NCI-H1417 treated with DMSO at 0.1 percent for 48 hours (cell line): Measurements from ENCODE around the gene PACC1.
"Not testable (repeated sequence)": the region's sequence is repeated elsewhere in the genome, so short reads cannot be mapped to it uniquely, and the experiment has no call there.

Source experiments
- DNase-seq: peaks from one replicate; lab custom pipeline; 2025; lab: John Stamatoyannopoulos, UW

The PACC1 gene

DNA sequence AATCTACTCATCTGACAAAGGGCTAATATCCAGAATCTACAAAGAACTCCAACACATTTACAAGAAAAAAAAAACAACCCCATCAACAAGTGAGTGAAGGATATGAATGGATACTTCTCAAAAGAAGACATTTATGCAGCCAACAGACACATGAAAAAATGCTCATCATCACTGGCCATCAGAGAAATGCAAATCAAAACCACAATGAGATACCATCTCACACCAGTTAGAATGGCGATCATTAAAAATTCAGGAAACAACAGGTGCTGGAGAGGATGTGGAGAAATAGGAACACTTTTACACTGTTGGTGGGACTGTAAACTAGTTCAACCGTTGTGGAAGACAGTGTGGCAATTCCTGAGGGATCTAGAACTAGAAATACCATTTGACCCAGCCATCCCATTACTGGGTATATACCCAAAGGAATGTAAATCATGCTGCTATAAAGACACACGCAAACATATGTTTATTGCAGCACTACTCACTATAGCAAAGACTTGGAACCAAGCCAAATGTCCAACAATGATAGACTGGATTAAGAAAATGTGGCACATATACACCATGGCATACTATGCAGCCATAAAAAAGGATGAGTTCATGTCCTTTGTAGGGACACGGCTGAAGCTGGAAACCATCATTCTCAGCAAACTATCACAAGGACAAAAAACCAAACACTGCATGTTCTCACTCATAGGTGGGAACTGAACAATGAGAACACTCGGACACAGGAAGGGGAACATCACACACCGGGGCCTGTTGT is 18.8 kb downstream of the PACC1 start:
- DNase-seq: not testable (repeated sequence)

DNA sequence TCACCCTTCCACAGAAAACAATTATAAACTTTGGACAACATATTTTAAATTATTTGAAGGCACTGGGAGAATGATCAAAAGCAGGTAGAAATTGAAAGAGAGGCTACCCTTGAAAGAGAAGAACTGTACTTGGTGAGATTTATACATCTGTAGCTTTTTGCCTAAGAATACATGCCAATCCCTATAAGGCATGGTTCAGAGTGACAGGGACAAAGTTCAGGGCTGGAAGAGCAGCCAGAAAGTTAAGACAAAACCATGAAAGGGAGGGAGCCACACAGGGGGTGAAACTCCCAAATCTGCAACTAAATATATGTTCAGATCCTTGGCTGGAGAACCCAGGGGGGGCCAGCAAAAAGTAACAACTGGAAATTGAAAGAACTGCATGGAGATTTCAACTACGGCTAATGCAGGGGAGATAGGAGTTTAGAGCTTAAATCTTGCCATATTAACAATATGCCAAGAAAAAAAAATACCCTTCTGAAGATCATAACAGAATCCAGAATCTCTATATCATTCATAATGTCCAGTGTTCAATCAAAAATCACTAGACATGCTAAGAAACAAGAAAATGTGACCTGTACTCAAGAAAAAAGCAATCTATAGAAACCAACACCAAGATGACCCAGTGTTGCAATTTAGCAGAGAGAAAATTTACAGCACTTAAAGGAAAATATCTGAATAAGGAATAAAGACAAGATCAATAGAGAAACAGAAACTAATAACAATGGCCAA is 25.5 kb downstream of the PACC1 start:
- DNase-seq: no peak

DNA sequence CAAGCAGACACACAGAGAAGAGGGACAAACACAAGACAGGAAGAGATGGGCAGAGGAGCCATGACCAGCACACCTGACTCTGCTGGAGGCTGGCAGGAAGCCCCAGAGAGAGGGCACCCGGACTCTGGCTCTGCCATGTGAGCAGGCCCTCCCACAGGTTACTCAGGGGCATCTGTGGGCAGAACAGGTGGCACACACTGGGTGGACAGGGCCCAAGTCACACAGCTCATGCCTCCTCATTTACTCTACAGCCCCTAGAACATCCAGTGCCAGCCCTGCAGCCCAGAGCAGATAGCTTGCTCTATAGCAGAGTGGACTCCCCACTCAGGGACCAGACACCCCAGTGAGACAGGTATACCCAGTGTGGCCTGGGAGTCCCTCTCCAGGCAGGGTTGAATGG is 28.7 kb downstream of the PACC1 start:
- no peak for DNase-seq

DNA sequence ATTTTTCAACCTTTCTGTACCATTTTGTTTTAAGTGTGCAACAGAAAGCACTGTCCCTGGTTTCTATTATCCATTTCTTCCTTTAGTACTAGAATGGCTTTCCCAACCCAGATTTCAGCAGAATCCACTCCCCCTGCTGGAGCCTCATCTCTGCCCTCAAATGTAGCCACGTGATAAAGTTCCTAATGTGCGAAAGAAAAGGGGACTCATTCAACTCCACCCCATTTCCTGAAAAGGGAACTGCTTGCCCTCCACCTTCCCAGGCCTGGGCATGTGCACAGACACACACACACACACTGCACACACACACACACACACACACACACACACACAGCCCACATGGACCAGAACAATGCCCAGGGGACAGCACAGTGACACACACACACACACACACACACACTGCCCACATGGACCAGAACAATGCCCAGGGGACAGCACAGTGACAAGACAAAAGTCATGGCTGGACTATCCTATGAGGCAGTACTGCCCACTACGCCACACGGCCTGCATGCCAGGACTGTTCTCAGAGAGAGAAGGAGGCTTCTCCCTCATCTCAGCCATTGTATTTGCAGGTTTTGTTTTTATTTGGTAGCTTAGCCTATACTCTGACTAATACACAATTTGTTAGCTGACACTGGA is 33.2 kb downstream of the PACC1 start:
- no peak for DNase-seq

DNA sequence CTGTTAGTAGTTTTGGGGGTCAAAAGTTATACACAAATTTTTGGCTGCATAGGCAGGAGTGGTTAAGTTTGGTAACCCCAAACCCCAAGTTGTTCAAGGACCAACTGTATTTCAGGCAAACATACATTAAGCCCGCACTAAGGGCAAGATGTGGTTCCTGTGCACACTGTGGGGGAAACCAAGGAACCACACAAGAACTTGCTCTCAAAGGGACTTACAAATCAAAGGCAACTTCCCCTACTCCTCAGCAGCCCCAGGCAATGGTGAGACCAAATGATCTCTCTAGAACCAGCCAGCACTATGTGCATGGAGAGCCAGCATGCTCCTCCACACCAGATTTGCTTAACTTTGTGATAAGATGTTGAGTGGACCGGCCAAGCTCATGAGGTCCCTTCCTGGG is 35.3 kb downstream of the PACC1 start:
- no peak for DNase-seq

DNA sequence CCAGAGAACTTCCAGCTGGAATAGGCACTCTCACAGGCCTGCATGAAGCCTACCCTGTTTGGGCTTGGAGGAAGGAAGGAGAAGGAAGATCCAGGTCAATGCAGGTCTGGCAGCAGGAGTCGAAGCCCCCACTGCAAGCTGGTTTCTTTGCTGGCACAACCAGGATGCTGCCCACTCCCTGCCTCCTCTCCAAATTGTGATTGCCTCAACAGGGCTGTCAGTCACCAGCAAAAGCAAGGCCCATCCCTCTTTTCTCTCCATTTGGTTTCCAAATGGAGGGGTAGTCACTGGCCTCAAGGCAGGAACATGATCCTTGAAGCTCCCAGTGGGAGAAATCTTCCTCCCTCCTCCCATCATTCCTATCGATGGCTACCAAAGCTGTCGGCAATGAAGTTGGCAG is 37.0 kb downstream of the PACC1 start:
- DNase-seq: no peak

DNA sequence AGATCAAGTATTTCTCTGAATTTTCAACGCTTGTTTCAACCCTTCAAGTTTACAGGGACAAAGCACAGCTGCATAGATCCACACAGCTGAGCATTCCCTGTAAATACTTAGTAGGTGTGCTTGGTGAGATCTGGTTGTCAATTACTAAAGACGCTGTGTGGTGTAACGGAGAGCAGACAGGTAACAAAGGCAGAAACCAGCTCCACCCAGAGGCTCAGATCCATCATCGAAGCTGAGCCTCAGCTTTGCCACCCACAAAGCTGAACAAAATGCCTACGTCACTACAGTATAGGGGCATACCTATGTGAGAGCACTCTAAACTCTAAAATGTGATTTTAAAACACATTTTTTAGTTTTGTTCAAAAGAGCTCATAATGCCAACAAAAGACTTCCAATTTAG is 38.7 kb downstream of the PACC1 start:
- DNase-seq: no peak

DNA sequence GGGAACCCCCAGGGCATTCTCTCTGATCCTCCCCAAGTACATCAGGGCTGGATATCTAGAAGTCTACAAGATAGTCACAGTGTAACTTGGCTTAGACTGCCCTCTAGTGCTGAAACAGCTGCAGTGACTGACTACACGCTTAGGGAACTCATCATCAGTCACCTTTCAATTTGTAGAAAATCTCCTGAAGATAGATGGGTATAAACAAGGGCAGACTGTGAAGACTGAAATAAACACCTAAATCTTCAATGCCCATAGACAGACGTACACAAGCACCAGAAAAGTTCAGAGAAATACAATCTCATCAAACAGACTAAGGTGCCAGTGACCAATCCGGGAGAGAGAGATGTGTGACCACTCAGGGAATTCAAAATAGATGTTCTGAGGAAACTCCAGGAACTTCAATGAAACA is 46.6 kb downstream of the PACC1 start:
- DNase-seq: no peak

DNA sequence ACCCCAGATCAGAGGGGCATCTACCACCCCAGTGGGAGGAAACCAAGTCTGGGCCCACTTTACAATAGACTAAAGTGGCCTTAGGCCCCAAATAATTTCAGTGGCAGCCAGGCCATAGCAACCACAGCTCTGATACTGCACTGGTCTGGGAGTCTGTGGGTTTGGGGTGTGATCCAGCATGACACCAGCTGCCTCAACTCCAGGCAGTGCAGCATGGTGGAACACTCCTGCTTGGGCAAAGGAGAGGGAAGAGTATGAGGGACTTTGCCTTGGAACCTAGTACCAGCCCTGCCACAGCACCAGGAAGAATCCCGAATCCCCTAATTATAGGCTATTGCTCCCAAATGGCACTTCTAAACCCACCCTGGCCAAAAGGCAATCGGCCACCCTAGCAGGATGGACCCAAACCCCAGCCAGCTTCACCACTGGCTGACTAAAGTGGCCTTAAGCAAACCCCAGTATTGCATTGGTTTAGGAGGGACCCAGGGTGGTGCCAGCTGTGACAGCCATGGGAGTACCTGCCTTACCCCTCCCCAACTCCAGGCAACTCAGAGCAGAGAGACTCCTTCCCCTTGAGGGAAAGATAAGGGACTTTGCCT is 47.1 kb downstream of the PACC1 start:
- DNase-seq: no peak

DNA sequence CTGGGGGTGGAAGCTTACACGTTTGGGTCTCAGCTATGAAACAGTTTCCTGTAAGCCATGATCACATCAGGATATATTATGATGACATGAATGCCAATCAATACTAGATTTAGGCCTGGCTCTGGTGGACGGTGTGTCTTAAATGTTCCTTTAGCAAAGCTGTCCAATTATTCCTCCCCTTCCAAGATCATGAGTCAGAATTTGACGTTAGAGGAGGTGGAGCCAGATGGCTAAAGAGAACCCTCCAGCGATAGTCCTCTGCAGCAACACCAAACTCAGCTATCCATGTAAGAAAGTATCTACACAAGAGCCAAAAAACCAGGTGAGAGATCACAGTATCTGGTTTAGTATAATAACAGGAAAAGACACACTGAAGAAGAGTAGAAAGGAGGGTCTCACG is 47.8 kb downstream of the PACC1 start:
- DNase-seq: no peak

DNA sequence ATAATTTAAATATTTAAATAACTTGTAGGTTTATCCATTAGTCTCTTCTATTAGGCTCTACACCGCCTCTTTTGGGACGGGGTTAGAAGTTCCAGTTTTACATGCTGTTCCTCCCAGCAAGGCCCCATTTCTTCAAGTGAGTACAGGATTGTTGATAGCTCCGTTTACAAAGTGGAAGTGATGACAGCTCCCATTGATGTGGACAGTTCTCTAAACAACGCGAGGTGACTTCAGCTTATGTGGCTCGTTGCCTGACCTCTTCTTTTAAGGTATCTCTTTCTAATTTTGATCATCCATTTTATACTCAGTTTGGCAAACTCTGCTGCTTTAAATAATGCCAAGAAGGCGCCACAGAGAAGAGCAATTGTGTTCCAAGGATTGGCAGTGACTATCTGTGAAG is 49.7 kb downstream of the PACC1 start:
- DNase-seq: no peak

DNA sequence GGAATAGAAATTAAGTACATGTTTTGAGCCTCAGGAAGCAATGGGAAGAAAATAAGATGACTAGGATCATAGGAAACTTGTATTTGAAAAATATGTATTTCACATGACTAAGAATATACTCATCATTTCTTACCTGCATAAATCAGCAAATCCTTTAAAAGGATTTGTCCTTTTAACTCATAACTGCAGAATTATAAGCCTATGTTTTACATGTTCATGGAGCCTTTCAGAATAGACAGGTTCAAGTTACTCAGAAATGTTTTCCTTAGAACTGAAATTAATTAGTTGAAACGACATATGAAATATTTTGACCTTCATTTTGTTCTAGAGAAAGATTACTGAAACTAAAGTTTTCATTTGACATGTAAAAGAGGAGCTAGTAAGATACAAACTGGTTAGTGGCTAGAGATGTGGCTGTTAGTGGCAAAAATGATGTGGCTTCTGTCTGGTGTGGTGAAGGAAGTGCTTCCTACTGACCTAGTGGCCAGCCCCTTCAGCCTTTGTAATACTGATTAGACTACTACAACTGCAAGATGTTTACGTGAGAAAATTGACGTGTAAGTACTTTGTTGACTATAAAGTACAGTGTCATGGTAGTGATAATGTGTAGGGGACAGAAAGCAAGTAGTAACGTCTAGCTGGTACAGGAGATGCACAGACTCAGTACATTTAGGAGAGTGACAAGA is 54.7 kb downstream of the PACC1 start:
- no peak for DNase-seq

DNA sequence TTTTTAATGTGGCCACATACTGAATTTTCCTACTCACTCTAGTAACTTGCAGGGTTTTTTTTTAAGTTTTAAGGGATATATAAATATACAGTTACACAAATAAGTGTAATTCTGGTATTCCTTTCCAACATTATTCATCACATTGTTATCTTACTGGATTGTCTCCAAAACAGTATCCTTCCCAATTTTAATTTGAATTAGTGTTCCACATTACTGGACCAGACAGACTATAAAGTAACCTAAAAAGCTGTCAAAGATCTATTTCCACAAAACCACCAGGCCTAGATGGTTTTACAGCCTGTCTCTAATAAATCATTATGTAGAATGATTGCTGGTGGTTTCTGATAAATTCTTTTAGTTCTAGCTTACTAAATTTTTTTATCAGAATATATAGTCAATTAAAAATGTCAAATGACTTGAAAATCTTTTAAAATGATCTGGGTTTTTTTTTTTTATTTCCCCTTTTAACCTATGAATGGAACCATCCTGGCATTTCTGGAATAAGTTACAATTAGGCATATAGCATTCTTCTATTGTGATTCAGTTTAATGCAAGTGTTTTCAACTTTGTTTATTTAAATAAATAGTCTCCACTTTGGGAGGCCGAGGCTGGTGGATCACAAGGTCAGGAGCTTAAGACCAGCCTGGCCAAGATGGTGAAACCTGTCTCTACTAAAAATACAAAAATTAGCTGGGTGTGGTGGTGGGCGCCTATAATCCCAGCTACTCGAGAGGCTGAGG is 59.3 kb downstream of the PACC1 start:
- no peak for DNase-seq

DNA sequence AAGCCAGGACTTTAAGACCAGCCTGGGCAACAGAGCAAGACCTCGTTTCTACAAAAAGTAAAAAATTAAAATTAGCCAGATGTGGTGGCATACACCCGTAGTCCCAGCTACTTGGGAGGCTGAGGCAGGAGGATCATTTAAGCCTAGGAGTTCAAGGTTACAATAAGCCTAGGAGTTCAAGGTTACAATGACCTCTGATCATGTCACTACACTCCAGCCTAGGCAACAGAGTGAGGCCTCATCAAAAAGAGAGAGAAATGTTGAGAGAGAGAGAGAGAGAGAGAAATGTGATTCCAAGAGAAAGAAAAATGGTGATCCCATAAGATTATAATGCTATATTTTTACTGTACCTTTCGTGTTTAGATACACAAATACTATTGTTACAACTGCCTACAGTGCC is 60.2 kb downstream of the PACC1 start:
- DNase-seq: no peak

DNA sequence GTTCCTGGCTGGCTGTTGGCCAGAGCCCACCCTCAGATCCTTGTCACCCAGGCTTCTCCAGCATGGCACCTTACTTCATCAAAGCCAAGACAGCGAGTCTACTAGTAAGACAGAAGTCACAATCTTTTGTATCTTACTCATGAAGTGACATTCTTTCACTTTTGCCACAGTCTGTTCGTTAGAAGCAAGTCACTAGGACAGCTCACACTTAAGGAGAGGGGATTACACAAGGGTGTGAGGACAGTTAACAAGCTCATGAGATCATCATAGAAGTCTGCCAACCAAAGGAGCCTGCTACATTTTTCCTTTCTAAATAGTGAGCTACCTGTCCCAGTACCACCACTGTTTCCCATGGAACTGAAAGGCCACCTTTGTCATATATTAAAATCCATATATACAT is 61.5 kb downstream of the PACC1 start:
- DNase-seq: no peak

DNA sequence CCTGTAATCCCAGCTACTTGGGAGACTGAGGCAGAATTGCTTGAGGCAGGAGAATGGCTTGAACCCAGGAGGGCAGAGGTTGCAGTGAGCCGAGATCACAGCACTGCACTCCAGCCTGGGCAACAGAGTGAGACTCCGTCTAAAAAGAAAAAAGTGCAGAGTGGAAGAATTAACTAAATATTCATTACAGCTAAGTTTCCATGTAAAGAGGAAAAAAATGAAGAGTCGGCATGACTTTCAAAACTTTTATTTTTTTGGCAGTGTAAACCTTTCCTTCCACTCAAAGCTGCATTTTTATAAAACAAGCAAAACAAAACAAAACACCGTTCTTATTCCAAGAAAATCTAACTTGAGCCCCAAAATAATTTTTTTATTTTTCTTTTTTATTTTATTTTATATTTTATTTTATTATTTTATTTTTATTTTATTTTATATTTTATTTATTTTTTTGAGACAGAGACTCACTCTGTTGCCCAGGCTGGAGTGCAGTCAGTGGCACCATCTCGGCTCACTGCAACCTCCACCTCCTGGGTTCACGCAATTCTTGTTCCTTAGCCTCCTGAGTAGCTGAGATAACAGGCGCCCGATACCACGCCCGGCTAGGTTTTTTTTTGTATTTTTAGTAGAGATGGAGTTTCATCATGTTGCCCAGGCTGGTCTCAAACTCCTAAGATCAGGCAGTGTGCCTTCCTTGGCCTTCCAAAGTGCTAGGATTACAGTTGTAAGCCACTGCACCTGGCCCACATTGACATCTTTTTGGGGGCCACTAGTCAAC is 62.9 kb downstream of the PACC1 start:
- DNase-seq: no peak

DNA sequence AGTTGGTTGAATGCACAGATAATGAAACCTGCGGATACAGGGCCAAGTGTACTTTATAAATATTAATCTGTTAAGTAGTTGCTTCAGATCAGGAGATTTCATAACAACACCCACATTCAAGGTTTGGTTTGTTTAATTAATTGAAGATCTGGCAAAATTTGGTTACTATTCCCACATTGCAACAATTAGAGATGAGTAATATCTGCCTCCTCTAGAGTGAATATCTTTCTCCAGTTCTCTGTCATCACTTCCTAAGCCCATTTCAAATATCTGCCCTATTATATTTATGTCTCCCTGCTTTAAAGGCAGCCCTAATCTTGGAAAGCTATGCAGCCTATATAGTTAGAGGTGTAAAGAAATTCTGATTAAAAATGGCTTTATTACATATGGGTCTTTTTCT is 68.1 kb downstream of the PACC1 start:
- DNase-seq: no peak

DNA sequence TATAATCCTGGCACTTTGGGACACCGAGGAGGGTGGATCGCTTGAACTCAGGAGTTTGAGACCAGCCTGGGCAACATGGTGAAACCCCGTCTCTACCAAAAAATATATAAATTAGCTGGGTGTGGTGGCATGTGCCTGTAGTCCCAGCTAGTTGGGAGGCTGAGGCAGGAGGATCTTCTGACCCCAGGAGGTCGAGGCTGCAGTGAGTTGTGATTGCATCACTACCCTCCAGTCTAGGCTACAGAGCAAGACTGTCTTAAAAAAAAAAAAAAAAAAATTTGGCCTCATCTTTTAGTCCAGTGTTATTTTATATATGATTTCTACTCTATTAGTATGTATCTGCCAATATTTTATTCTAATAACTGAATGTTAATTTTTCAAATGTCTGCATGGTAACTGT is 69.8 kb downstream of the PACC1 start:
- no peak for DNase-seq

DNA sequence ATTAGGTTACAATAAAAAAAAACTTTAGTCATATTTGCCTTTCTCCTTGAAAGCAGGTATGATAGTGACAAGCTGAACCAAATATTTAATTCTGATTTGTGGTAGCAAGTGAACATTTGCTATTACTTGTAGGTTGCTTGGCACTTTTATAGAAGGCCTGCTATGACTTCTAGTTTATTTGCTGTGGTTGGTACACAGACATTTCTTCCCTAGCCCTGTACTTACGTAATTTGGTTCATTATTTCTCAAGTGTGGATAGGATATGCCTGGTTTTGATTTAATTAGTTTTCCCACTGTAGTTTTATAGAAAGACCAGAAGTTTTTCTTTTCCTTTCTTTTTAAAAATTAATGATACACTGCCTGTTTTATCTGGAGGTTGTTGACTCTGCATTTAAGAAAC is 73.6 kb downstream of the PACC1 start:
- DNase-seq: no peak

DNA sequence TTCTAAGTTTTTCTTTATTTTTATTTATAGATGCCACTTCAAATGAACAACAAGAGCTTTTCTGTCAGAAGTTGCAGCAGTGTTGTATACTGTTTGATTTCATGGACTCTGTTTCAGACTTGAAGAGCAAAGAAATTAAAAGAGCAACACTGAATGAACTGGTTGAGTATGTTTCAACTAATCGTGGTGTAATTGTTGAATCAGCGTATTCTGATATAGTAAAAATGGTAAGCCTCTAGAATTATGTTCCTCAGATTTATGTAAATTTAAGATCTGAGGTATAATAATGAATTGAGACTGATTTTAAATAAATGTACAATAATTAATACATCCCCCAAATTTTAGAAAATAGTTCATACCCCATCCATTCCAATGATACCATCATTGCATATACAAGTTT is 85.6 kb downstream of the PACC1 start:
- no peak for DNase-seq

DNA sequence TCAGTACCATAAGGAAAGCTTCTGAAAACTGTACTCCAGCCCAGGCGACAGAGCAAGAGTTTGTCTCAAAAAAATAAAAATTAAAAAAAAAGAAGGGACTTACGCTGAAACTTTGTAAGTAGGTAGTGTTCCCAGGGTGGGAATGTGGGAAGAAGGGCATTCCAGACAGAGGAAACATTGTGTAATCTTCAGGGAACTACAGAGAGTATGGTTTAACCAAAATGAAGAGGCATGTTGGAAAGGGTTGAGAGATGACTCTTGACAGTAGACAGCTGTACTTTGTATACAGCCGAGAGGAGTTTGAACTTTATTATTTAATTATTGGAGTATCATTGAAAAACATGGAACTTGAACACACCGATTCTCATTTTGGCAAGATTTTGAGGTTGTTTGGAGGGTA is 86.4 kb downstream of the PACC1 start:
- DNase-seq: no peak
